ENCODE results near the gene UNC5B. TPM values are rescaled to one million over a fixed set of nuclear protein-coding genes. Genes with fewer than 3 reads are reported as not detected.

Gene UNC5B
- total RNA-seq, 1 donor from 2014 or later = not detected

DNA sequence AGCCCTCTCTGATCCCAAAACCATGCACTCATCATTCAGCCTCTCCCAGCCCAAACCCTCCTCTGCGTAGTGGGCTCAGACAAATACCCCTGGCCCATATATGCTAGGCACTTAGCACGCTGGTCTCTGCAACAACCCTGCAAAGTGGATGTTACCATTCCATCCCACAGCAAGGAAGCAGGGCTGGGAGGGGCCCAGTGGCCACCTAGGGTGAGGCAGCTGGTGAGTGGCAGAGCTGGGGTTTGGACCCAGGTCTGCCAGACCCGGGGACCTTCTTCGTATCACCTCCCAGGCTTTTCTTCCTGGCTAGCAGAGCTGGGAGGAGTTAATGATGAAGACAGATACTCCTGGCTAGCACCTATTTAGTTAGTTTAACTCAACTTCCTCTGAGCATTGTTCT is 73.6 kb downstream of the UNC5B start:
- intact Hi-C loops (cut with micrococcal nuclease) = loop anchor here (10.0 kb wide), 1 partner anchor 381 kb away; no protein-coding TSS in a partner anchor
- H3K4me1 Mint-ChIP-seq (ENCODE audit: low read depth) = no peaks in the 10 kb centered on the region
- no peaks in the 10 kb centered on the region for H3K27me3 Mint-ChIP-seq (ENCODE audit: low read depth)
- H3K9me3 Mint-ChIP-seq = no peaks in the 10 kb centered on the region
- no peak for DNase-seq (ENCODE audit: low spot score)
- H3K36me3 Mint-ChIP-seq (ENCODE audit: low read depth) = no peaks in the 10 kb centered on the region
- no peak overlapping the region for H3K4me3 Mint-ChIP-seq (ENCODE audit: low read depth)
- H3K27ac Mint-ChIP-seq = no peak overlapping the region

DNA sequence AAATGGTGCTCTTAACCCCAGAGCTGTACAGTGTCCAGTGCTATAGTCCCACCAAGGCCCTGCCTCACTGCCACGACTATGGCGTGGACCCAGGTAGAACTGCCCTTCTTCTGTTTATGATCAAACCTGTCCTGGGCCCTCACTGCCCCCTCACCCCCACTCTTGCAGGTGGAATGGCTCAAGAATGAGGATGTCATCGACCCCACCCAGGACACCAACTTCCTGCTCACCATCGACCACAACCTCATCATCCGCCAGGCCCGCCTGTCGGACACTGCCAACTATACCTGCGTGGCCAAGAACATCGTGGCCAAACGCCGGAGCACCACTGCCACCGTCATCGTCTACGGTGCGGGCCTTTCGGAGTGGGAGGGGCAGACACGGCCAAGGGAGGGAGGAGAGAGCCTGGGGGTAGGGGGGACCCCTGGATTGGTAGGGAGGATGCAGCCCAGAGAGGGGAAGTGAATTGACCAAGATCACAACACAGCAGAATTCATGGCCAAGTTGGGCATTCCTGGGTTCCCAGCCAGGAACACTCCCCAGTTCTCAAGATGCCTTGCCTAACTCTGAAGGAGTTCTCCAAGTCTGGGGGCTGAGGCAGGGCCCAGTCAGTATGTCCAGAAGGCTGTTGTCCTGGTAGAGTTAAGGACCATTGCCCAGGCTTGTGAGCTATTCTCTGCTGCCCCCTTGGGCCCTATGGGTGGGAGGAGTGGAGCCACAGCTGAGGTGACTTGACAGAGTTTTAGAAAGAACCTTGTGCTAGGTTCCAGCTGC is 74.3 kb downstream of the UNC5B start:
- Mint-ChIP-seq H3K9me3 (no peaks in the 10 kb centered on the region), H3K4me3 (ENCODE audit: low read depth) (no peak overlapping the region), H3K4me1 (ENCODE audit: low read depth) (no peaks in the 10 kb centered on the region), H3K27ac (no peak overlapping the region), H3K36me3 (ENCODE audit: low read depth) (no peaks in the 10 kb centered on the region), H3K27me3 (ENCODE audit: low read depth) (no peaks in the 10 kb centered on the region)
- intact Hi-C loops (cut with micrococcal nuclease) = loop anchor here (10.0 kb wide), 1 partner anchor 382 kb away; no protein-coding TSS in a partner anchor
- DNase-seq (ENCODE audit: low spot score) = no peak

DNA sequence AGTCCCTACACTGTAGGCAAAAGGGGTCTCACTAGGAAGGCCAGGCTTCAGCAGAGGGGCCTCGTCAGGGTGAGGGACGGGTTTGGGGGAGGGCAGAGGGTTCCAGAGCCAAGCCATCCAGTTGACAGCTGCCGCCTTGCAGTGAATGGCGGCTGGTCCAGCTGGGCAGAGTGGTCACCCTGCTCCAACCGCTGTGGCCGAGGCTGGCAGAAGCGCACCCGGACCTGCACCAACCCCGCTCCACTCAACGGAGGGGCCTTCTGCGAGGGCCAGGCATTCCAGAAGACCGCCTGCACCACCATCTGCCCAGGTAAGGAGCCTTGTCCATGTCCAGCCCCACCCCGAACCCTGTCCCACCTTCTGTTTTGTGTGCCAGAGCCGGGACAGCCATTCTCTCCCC is 75.1 kb downstream of the UNC5B start:
- no peak overlapping the region for H3K4me3 Mint-ChIP-seq (ENCODE audit: low read depth)
- no peaks in the 10 kb centered on the region for H3K27me3 Mint-ChIP-seq (ENCODE audit: low read depth)
- no peaks in the 10 kb centered on the region for H3K4me1 Mint-ChIP-seq (ENCODE audit: low read depth)
- intact Hi-C loops (cut with micrococcal nuclease) = loop anchor here (10.0 kb wide), 1 partner anchor 383 kb away; no protein-coding TSS in a partner anchor
- H3K27ac Mint-ChIP-seq = no peak overlapping the region
- DNase-seq (ENCODE audit: low spot score) = no peak
- no peaks in the 10 kb centered on the region for H3K9me3 Mint-ChIP-seq
- no peaks in the 10 kb centered on the region for H3K36me3 Mint-ChIP-seq (ENCODE audit: low read depth)

DNA sequence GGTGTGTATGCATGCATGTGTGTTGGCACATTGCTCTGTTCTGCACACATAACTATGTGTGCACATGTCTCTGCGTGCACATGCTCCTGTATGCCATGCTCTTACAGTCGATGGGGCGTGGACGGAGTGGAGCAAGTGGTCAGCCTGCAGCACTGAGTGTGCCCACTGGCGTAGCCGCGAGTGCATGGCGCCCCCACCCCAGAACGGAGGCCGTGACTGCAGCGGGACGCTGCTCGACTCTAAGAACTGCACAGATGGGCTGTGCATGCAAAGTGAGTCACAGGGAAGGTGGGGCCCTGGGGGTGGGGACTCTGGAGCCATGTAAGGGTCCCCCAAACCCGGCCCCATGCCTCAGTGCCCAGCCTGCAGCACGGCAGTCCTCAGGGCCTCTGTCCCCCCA is 76.1 kb downstream of the UNC5B start:
- no peaks in the 10 kb centered on the region for H3K4me1 Mint-ChIP-seq (ENCODE audit: low read depth)
- no peaks in the 10 kb centered on the region for H3K36me3 Mint-ChIP-seq (ENCODE audit: low read depth)
- intact Hi-C loops (cut with micrococcal nuclease) = loop anchor here (10.0 kb wide), 1 partner anchor 384 kb away; no protein-coding TSS in a partner anchor
- H3K27me3 Mint-ChIP-seq (ENCODE audit: low read depth) = no peaks in the 10 kb centered on the region
- no peak for DNase-seq (ENCODE audit: low spot score)
- no peaks in the 10 kb centered on the region for H3K9me3 Mint-ChIP-seq
- no peak overlapping the region for H3K4me3 Mint-ChIP-seq (ENCODE audit: low read depth)
- H3K27ac Mint-ChIP-seq = no peak overlapping the region

DNA sequence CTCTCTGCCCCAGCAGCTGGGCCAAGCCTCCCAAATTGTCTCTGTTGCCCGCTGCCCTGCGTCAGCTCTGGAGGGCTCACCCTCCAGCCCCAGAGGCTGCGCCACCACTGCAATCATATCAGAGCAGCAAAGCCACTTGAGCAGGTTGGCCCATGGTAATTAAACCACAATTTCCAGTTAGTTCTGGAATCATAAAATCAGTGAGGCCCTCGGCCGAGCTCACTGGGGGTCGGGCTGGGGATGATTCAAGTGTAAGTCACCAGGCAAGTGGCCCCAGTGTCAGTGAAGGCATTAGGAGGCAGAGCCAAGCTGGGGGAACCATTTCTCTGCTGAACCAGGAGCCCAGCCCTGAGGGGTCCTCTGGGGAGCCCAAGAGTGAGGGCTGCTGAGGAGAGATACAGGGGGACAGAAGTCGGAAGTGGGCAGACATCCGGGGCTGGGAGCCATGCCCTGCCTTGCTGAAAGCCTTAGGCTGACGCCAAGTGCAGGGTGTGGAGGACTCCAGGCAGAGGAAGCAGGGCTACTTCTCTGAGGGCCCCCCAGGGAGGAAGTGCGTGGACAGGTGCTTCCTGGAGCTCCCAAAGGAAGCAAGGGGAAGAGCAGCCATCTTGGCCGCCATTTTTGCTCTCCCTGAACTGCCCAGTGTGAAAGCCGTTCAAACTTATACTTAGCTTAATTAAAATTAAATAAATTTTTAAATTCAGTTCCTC is 77.2 kb downstream of the UNC5B start:
- Mint-ChIP-seq H3K4me3 (ENCODE audit: low read depth) (no peak overlapping the region), H3K9me3 (no peaks in the 10 kb centered on the region), H3K27me3 (ENCODE audit: low read depth) (no peaks in the 10 kb centered on the region), H3K27ac (no peak overlapping the region), H3K4me1 (ENCODE audit: low read depth) (no peaks in the 10 kb centered on the region), H3K36me3 (ENCODE audit: low read depth) (no peaks in the 10 kb centered on the region)
- DNase-seq (ENCODE audit: low spot score) = no peak
- intact Hi-C loops (cut with micrococcal nuclease) = loop anchor here (10.0 kb wide), 1 partner anchor 385 kb away; no protein-coding TSS in a partner anchor

DNA sequence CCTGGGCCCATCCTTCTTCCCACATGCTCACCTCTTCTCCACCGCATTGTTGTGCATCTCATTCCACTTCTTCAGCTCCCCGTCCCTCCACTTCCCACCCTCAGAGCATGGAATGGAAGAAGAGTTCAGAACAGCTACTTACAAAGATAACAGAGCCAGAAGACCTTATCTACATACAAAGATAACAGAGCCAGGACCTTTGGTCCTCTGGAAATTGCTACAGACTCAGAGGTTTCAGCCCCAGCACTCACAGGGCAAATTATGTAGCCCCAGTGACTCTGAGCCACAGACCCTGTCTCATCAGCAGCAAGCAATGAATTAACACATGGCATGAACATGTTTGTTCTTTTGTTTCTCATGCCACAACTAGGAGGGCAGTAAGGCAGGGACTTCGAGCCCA is 78.0 kb downstream of the UNC5B start:
- no peak for DNase-seq (ENCODE audit: low spot score)
- Mint-ChIP-seq H3K9me3 (no peaks in the 10 kb centered on the region), H3K27ac (no peak overlapping the region), H3K4me3 (ENCODE audit: low read depth) (no peak overlapping the region), H3K27me3 (ENCODE audit: low read depth) (no peaks in the 10 kb centered on the region), H3K4me1 (ENCODE audit: low read depth) (no peaks in the 10 kb centered on the region), H3K36me3 (ENCODE audit: low read depth) (no peaks in the 10 kb centered on the region)
- intact Hi-C loops (cut with micrococcal nuclease) = no loop called here

DNA sequence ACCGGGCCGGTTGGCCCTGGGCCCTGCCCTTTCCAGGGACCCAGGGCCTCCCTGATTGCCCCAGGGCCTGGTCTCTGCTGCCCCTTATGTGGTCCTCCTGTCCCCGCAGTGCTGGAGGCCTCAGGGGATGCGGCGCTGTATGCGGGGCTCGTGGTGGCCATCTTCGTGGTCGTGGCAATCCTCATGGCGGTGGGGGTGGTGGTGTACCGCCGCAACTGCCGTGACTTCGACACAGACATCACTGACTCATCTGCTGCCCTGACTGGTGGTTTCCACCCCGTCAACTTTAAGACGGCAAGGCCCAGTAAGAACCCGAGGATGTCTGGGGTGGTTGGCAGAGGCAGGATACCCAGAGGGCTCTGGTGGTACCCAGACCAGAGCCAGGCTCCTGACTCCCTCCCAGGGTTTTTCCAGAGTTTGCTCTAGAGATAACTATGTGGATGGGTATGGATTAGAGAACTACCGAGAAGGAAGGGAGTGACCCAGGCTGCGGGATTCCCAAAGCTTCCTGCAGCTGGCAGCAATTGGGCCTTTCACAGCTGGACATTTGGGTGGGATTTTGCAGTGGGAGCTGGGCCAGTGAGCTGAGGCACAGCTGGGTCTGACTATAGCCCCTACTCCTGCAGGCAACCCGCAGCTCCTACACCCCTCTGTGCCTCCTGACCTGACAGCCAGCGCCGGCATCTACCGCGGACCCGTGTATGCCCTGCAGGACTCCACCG is 78.6 kb downstream of the UNC5B start:
- no peak for DNase-seq (ENCODE audit: low spot score)
- Mint-ChIP-seq H3K4me3 (ENCODE audit: low read depth) (no peak overlapping the region), H3K27ac (no peak overlapping the region), H3K27me3 (ENCODE audit: low read depth) (no peaks in the 10 kb centered on the region), H3K4me1 (ENCODE audit: low read depth) (no peaks in the 10 kb centered on the region), H3K36me3 (ENCODE audit: low read depth) (no peaks in the 10 kb centered on the region), H3K9me3 (no peaks in the 10 kb centered on the region)
- intact Hi-C loops (cut with micrococcal nuclease) = no loop called here

DNA sequence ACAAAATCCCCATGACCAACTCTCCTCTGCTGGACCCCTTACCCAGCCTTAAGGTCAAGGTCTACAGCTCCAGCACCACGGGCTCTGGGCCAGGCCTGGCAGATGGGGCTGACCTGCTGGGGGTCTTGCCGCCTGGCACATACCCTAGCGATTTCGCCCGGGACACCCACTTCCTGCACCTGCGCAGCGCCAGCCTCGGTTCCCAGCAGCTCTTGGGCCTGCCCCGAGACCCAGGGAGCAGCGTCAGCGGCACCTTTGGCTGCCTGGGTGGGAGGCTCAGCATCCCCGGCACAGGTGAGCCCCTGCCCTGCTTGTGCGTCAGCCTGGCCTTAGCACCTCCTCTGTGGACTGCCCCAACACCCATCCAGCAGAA is 79.1 kb downstream of the UNC5B start:
- no peaks in the 10 kb centered on the region for H3K9me3 Mint-ChIP-seq
- no peaks in the 10 kb centered on the region for H3K36me3 Mint-ChIP-seq (ENCODE audit: low read depth)
- no peaks in the 10 kb centered on the region for H3K4me1 Mint-ChIP-seq (ENCODE audit: low read depth)
- intact Hi-C loops (cut with micrococcal nuclease) = no loop called here
- H3K27ac Mint-ChIP-seq = no peak overlapping the region
- H3K4me3 Mint-ChIP-seq (ENCODE audit: low read depth) = no peak overlapping the region
- DNase-seq (ENCODE audit: low spot score) = no peak
- H3K27me3 Mint-ChIP-seq (ENCODE audit: low read depth) = no peaks in the 10 kb centered on the region

DNA sequence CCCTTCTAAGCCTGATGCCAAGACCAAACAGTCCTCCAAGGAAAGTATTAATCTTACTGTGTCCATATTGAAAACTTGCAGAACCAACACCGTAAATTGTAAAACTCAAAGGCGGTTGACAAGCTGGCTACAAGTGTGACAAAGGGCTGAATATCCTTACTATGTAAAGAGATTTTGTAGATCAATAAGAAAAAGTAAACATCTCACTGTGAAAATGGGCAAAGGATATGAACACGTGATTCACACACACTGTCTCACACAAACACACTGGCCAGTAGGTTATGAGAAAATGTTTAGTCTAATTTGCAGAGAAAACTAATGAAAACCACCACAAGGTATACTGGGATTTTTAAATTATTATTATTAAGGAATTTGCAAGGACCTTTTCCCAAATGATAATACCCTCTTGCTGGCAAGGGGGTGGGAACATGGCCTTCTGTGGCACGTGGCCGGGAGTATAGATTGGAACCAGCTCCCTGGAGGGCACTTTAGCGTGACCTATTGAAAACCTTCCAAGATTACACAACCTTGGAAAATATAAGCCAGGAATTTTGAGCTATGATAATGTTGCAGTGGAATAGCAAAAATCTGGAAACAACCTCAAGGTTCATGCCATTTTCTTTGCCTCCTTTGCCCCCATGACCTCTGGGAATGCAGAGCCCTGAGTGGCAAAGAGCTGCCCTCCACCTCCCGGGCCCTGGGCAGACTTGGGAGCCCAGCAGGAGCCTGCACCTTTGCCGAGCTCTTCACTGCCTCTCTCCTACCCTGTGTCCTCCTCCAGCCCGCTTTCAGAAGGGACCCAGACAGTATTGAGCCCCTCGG is 80.5 kb downstream of the UNC5B start:
- no peaks in the 10 kb centered on the region for H3K4me1 Mint-ChIP-seq (ENCODE audit: low read depth)
- H3K27ac Mint-ChIP-seq = no peak overlapping the region
- no peaks in the 10 kb centered on the region for H3K9me3 Mint-ChIP-seq
- H3K27me3 Mint-ChIP-seq (ENCODE audit: low read depth) = no peaks in the 10 kb centered on the region
- DNase-seq (ENCODE audit: low spot score) = no peak
- no peaks in the 10 kb centered on the region for H3K36me3 Mint-ChIP-seq (ENCODE audit: low read depth)
- no peak overlapping the region for H3K4me3 Mint-ChIP-seq (ENCODE audit: low read depth)
- intact Hi-C loops (cut with micrococcal nuclease) = no loop called here

DNA sequence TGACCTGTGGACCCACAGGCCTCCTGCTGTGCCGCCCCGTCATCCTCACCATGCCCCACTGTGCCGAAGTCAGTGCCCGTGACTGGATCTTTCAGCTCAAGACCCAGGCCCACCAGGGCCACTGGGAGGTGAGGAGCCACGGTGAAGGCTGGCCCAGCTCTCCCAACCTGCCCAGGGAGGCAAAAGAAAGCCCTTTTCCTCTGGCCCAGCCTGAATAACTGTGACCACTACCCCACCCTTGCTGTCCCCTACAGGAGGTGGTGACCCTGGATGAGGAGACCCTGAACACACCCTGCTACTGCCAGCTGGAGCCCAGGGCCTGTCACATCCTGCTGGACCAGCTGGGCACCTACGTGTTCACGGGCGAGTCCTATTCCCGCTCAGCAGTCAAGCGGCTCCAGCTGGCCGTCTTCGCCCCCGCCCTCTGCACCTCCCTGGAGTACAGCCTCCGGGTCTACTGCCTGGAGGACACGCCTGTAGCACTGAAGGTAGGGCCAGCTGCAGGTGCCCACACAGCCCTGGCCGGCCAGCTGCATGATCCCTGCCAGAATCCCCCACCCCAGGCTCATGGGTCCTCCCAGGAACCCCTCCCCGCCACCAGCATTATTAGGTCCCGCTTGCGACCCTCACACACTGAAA is 81.2 kb downstream of the UNC5B start:
- Mint-ChIP-seq H3K27me3 (ENCODE audit: low read depth) (no peaks in the 10 kb centered on the region), H3K4me3 (ENCODE audit: low read depth) (no peak overlapping the region), H3K9me3 (no peaks in the 10 kb centered on the region), H3K36me3 (ENCODE audit: low read depth) (no peaks in the 10 kb centered on the region), H3K4me1 (ENCODE audit: low read depth) (no peaks in the 10 kb centered on the region), H3K27ac (no peak overlapping the region)
- intact Hi-C loops (cut with micrococcal nuclease) = no loop called here
- DNase-seq (ENCODE audit: low spot score) = no peak

DNA sequence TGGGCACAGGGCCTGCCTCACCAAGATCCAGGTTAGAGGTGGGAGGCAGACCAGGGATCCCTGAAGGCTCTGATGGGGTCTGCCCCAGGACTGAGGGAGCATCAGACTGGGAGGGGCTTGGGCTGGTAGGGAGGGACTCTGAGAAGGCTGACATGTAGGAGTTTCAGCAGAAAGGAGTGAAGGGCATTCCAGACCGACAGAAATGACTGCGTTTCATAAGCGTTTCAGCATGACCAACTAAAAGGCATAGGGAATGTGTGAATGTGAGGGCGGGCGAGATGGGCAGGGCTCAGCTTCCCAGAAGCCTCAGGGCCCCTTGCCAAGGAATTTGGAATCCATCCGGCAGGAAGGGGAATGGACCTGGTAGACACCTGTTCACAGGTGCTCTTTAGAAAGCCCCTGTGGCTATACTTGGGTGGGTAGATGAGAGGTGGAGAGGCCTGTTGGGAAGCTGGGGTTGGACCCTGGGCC is 81.8 kb downstream of the UNC5B start:
- DNase-seq (ENCODE audit: low spot score) = no peak
- no peaks in the 10 kb centered on the region for H3K4me1 Mint-ChIP-seq (ENCODE audit: low read depth)
- H3K9me3 Mint-ChIP-seq = no peaks in the 10 kb centered on the region
- intact Hi-C loops (cut with micrococcal nuclease) = no loop called here
- H3K27ac Mint-ChIP-seq = no peak overlapping the region
- H3K27me3 Mint-ChIP-seq (ENCODE audit: low read depth) = no peaks in the 10 kb centered on the region
- H3K36me3 Mint-ChIP-seq (ENCODE audit: low read depth) = no peaks in the 10 kb centered on the region
- no peak overlapping the region for H3K4me3 Mint-ChIP-seq (ENCODE audit: low read depth)

DNA sequence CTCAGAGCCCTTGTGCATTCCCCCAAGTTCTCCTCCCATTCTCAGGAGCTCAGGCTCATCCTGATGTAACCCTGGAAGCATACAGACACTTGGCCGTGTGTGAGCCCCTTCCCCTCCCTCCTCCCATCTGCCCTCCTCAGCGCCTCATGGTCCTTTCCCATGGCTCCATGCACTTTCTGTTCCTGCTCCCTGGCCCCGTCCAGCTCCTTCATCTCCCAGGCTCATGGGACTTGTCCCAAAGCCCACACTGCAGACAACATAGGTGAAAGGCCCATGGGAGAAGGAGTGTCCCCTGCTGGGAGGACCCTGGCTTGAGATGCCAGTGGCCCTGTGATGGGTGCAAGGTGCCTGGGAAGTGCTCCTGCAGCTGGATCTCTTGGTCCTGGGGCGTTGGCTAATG is 82.5 kb downstream of the UNC5B start:
- H3K36me3 Mint-ChIP-seq (ENCODE audit: low read depth) = no peaks in the 10 kb centered on the region
- intact Hi-C loops (cut with micrococcal nuclease) = no loop called here
- H3K4me1 Mint-ChIP-seq (ENCODE audit: low read depth) = no peaks in the 10 kb centered on the region
- no peak overlapping the region for H3K27ac Mint-ChIP-seq
- no peak for DNase-seq (ENCODE audit: low spot score)
- no peaks in the 10 kb centered on the region for H3K9me3 Mint-ChIP-seq
- no peak overlapping the region for H3K4me3 Mint-ChIP-seq (ENCODE audit: low read depth)
- H3K27me3 Mint-ChIP-seq (ENCODE audit: low read depth) = peaks cover 2% of the 10 kb centered on the region
